Fibroblast of skin of right quadriceps (primary cell): ENCODE results near the gene ORMDL2.
A peak's percentile ranks its signal among the peaks of the same experiment; 100 is the strongest.
"Not testable (repeated sequence)": the region's sequence is repeated elsewhere in the genome, so short reads cannot be mapped to it uniquely, and the experiment has no call there.

Experiments
- DNase-seq: peaks from one replicate; pipeline ENCODE4 v3.0.0-alpha.2; 2013

Gene ORMDL2

GRCh38 chr12:55861871-55862270 is 44.0 kb downstream of the ORMDL2 start:
- no peak for DNase-seq

- DNase-seq, result peak; percentile 13
Observed at GRCh38 chr12:55862286-55862685, 44.4 kb downstream of the ORMDL2 start.

GRCh38 chr12:55862931-55863330 is 45.1 kb downstream of the ORMDL2 start:
- not testable (repeated sequence) for DNase-seq

- DNase-seq, result no peak
Observed at GRCh38 chr12:55865327-55865726, 47.5 kb downstream of the ORMDL2 start.

- DNase-seq, result not testable (repeated sequence)
Observed at GRCh38 chr12:55866454-55867004, 48.7 kb downstream of the ORMDL2 start.
